PC-9 (cell line): ENCODE data around the gene STEAP1.
"Not testable (repeated sequence)": the region's sequence is repeated elsewhere in the genome, so short reads cannot be mapped to it uniquely, and the experiment has no call there.

Experiments
- EZH2 ChIP-seq: fragments of 200-600 bp; sonication (generic); IDR thresholded peaks from 2 replicates; pipeline ENCODE4 v1.8.0; 2017; ENCODE audit warnings: antibody characterized with exemption, low read depth
- TF ChIP-seq, protein P1 (sequence below): fragments of 200-600 bp; sonication (generic); conservative IDR thresholded peaks from 2 replicates; pipeline ENCODE4 v1.6.1; 2017; ENCODE audit warnings: mixed run types, antibody characterized with exemption, mild to moderate bottlenecking, moderate library complexity

DNA sequence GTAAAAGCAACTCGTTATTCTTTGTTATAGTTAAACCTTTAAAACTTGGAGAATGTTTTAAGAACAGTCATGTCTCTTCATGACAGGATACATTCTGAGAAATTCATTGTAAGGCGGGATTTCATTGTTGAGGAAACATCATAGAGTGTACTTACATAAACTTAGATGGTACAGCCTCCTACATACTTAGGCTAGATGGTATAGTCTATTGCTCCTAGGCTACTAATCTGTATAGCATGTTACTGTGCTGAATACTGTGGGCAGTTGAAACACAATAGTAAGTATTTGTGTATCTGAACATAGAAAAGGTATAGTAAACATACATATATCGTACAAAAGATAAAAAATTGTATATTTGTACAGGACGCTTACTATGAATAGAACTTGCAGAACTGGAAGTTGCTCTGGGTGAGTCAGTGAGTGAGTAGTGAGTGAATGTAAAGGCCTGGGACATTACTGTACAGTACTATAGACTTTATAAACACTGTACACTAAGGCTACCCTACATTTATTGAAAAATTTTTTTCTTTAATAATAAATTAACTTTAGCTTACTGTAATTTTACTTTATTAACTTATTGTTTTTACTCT lies 3.6 kb downstream of the STEAP1 start:
- TF ChIP-seq, protein P1, sequence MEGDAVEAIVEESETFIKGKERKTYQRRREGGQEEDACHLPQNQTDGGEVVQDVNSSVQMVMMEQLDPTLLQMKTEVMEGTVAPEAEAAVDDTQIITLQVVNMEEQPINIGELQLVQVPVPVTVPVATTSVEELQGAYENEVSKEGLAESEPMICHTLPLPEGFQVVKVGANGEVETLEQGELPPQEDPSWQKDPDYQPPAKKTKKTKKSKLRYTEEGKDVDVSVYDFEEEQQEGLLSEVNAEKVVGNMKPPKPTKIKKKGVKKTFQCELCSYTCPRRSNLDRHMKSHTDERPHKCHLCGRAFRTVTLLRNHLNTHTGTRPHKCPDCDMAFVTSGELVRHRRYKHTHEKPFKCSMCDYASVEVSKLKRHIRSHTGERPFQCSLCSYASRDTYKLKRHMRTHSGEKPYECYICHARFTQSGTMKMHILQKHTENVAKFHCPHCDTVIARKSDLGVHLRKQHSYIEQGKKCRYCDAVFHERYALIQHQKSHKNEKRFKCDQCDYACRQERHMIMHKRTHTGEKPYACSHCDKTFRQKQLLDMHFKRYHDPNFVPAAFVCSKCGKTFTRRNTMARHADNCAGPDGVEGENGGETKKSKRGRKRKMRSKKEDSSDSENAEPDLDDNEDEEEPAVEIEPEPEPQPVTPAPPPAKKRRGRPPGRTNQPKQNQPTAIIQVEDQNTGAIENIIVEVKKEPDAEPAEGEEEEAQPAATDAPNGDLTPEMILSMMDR: not testable (repeated sequence)
- TF ChIP-seq EZH2: not testable (repeated sequence)
